ENCODE measurements around the gene TMCC3. TPM values are rescaled to one million over a fixed set of nuclear protein-coding genes. Genes with fewer than 3 reads are reported as not detected.

Gene TMCC3
- polyA plus RNA-seq, 1 donor (not counting 4 experiments of a cell fraction or from before 2014, with no cell fraction given), result 18.9 TPM

- H3K9me3 ChIP-seq (ENCODE audit: control insufficient read depth, low read depth, low read length), result no peaks in the 10 kb centered on the region
- no peak overlapping the region for H2AFZ ChIP-seq (ENCODE audit: control insufficient read depth, low read length)
- no peak overlapping the region for H3K27ac ChIP-seq (ENCODE audit: control insufficient read depth, insufficient read depth, low read length)
- H3K4me2 ChIP-seq (ENCODE audit: control insufficient read depth, extremely low read depth, insufficient read depth, low read depth, low read length), result no peak overlapping the region
- no peak overlapping the region for H3K4me3 ChIP-seq (ENCODE audit: control insufficient read depth in 2 of 3, extremely low read depth in 1 of 3, insufficient read depth in 2 of 3, low read depth in 1 of 3, low read length in 3 of 3)
- H3K36me3 ChIP-seq (ENCODE audit: control insufficient read depth in 2 of 2, extremely low read depth in 1 of 2, insufficient read depth in 2 of 2, low read length in 2 of 2), result peaks cover 2 to 5% of the 10 kb centered on the region in 2 experiments
- DNase-seq (ENCODE audit: low read depth, low spot score) (no peak), FAIRE-seq (no peak)
- no peaks in the 10 kb centered on the region for H4K20me1 ChIP-seq (ENCODE audit: control insufficient read depth, extremely low read depth, insufficient read depth, low read length)
- no peaks in the 10 kb centered on the region for H3K27me3 ChIP-seq (ENCODE audit: control insufficient read depth, extremely low read depth, insufficient read depth, low read length)
- H3K4me1 ChIP-seq (ENCODE audit: control insufficient read depth, extremely low read depth, insufficient read depth, low read length), result peaks cover 3% of the 10 kb centered on the region
- peaks cover 55% of the 10 kb centered on the region for H3K79me2 ChIP-seq (ENCODE audit: control insufficient read depth, insufficient read depth, low read length)
- H3K9me1 ChIP-seq (ENCODE audit: control insufficient read depth, extremely low read depth, insufficient read depth, low read length), result no peaks in the 10 kb centered on the region
- no peak overlapping the region for H3K9ac ChIP-seq (ENCODE audit: control insufficient read depth, extremely low read depth, insufficient read depth, low read length)
- dilution Hi-C loops (cut with MboI; ENCODE audit: extremely low pct_ligation_motif_present, low sequenced_read_pairs), result no loop called here
- TF ChIP-seq CTCF (optimal IDR thresholded peaks at IDR 0.05 in 1 of 3, IDR thresholded peaks at IDR 0.05 in 1 of 3, conservative IDR thresholded peaks at IDR 0.05 in 1 of 3; ENCODE audit: extremely low read depth in 1 of 3, insufficient read depth in 2 of 3, low read length in 3 of 3) (no peak), EZH2 (IDR thresholded peaks at IDR 0.05; ENCODE audit: low read length) (no peak)
These were observed 12.8 kb downstream of the TMCC3 start for GRCh38 chr12:94637390-94638113.

GRCh38 chr12:94636462-94637085 lies 13.8 kb downstream of the TMCC3 start:
- Histone ChIP-seq H3K4me2 (ENCODE audit: control insufficient read depth, extremely low read depth, insufficient read depth, low read depth, low read length) (no peak overlapping the region), H4K20me1 (ENCODE audit: control insufficient read depth, extremely low read depth, insufficient read depth, low read length) (no peaks in the 10 kb centered on the region), H3K9ac (ENCODE audit: control insufficient read depth, extremely low read depth, insufficient read depth, low read length) (no peak overlapping the region), H3K36me3 (ENCODE audit: control insufficient read depth in 2 of 2, extremely low read depth in 1 of 2, insufficient read depth in 2 of 2, low read length in 2 of 2) (peaks cover 2 to 5% of the 10 kb centered on the region in 2 experiments), H3K4me1 (ENCODE audit: control insufficient read depth, extremely low read depth, insufficient read depth, low read length) (peaks cover 3% of the 10 kb centered on the region), H3K27me3 (ENCODE audit: control insufficient read depth, extremely low read depth, insufficient read depth, low read length) (no peaks in the 10 kb centered on the region), H3K9me1 (ENCODE audit: control insufficient read depth, extremely low read depth, insufficient read depth, low read length) (no peaks in the 10 kb centered on the region), H3K79me2 (ENCODE audit: control insufficient read depth, insufficient read depth, low read length) (peaks cover 52% of the 10 kb centered on the region), H3K4me3 (ENCODE audit: control insufficient read depth in 2 of 3, extremely low read depth in 1 of 3, insufficient read depth in 2 of 3, low read depth in 1 of 3, low read length in 3 of 3) (no peak overlapping the region), H2AFZ (ENCODE audit: control insufficient read depth, low read length) (no peak overlapping the region), H3K27ac (ENCODE audit: control insufficient read depth, insufficient read depth, low read length) (peak overlapping the region; percentile 31), H3K9me3 (ENCODE audit: control insufficient read depth, low read depth, low read length) (no peaks in the 10 kb centered on the region)
- DNase-seq (ENCODE audit: low read depth, low spot score) (no peak), FAIRE-seq (peak; percentile 76)
- TF ChIP-seq CTCF (optimal IDR thresholded peaks at IDR 0.05 in 1 of 3, IDR thresholded peaks at IDR 0.05 in 1 of 3, conservative IDR thresholded peaks at IDR 0.05 in 1 of 3; ENCODE audit: extremely low read depth in 1 of 3, insufficient read depth in 2 of 3, low read length in 3 of 3), result no peak
- TF ChIP-seq EZH2 (IDR thresholded peaks at IDR 0.05; ENCODE audit: low read length), result no peak
- dilution Hi-C loops (cut with MboI; ENCODE audit: extremely low pct_ligation_motif_present, low sequenced_read_pairs), result no loop called here

All from keratinocyte (primary cell).